T1000 (cell line): ENCODE data around the gene GSTM3.
"Not testable (repeated sequence)": the region's sequence is repeated elsewhere in the genome, so short reads cannot be mapped to it uniquely, and the experiment has no call there.

Source experiments
- DNase-seq: peaks from one replicate; lab custom pipeline; 2025; ENCODE audit warnings: mixed read lengths; lab: John Stamatoyannopoulos, UW

GSTM3 gene

DNA sequence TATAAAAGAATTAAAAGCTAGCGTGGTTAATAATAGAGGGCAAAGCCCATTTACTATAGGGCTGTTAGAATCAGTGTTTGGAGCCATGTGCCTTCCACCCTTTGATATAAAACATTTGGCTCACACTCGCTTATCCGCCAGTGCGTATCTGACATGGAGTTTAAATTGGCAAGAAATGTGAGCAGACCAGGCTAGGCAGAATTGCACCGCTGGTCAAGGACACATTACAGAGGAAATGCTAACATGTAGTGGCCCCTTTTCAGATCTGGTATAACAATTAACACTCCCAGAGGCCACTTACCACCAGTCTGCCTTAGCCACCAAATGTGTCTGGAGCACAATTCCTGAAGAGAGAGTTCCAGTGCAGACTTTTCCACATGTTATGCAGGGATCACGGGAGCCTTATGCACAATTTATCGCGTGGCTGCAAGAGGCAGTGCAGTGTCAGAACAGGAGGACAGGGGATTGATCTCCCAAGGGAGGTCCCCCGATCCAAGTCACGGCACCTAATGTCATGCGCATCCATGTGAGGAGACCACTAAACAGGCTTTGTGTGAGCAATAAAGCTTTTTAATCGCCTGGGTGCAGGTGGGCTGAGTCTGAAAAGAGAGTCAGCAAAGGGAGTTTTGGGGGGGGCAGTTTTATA, 14.0 kb downstream of the GSTM3 start:
- DNase-seq, result no peak

DNA sequence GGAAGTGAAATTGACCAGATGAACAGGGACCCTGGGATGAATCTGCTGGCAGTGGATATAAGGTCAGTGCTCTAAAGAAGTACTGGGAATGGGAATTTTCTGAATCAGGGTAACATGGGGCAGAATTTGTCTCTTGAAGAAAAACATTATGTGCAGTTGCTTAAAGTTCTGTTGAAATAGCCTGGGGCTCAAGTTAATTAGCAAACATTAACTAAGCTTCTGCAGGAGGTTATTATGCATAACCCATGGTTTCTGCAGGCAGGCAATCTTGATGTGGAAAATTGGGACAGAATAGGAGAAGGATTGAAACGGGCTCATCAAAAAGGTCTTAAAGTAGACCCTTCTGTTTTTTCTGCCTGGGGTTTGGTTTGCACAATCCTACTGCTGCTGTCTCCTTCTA, 14.8 kb downstream of the GSTM3 start:
- no peak for DNase-seq

DNA sequence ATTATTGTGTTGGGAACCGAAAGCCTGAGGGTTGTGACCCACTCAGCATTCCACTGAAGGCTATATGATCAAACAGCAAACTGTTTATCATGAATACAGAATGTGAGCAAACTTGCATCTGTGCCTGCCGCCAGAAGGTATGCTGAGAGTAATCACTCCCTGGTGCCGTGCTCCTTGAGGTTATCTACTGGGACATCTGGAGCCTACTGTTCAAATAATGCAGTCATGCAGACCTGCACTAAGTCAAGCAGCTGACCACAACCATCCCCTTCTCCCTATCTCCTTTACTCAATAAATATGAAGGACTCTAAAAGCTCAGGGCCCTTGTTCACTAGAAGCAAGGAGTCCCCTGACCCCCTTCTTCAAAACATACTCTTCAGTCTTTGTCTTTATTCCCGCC, 15.3 kb downstream of the GSTM3 start:
- no peak for DNase-seq

DNA sequence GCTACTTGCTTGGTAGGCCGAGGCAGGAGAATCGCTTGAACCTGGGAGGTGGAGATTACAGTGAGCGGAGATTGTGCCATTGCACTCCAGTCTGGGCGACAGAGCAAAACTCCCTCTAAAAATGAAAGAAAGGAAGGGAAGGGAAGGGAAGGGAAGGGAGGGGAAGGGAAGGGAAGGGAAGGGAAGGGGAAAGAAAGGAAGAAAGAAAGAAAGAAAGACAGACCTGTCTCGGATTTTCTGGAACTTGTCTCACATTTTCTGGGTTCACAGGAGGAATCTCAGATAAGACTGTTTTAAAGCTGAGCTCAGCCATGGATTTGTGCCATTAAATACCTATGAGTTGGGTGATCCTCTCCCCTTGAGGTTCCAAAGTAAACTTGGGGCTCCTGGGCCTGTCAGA, 15.9 kb downstream of the GSTM3 start:
- DNase-seq, result no peak

DNA sequence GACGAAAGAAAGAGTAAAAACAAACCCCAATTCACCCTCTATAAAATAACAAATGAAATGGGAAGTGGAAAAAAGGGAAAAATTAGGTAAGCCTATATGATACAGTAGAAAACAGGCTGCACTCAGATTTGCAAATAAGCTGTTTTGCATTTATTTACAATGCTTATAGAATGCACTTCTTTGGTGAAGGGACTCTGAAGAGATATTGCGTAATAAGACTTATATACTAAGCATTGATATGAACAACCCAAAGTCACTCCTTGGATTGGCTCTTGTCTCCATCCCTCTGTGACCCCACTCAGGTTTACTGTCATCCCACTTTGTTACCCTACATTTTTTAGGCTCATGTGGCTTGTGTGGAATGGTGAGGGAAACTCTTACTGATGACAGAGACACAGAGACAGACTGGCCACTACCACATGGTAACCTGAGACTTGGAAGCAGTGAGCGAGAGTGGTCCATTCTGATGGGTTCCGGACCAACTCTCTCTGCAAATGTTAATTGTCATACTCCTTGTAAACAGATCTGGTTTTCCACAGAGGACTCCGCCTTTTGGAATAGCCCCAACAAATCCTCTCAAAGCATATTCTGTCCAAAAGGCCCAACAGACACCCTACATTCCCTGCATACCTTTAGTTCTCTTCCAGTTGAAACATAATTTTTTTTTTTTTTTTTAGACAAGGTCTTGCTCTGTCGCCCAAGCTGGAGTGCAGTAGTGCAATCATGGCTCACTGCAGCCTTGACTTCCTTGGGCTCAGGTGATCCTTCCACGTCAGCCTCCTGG, 17.7 kb downstream of the GSTM3 start:
- no peak for DNase-seq

DNA sequence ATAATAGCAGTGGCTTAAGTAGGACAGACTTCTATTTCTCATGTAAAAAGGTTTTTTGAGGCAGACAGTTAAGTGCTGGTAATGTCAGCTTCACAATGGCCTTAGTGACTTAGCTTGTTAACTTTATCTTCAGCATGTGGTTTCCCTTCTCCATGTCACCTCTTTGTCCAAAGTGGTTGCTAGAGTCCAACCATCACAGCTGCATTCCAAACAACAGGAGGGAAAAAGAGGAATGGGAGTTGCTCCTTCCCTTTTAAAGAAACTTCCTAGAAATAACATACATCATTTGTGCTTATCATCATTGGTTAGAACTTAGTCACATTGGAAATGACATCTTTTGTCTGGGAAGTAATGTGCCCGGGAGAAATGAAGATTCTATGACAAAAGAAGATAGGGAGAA, 18.9 kb downstream of the GSTM3 start:
- no peak for DNase-seq

DNA sequence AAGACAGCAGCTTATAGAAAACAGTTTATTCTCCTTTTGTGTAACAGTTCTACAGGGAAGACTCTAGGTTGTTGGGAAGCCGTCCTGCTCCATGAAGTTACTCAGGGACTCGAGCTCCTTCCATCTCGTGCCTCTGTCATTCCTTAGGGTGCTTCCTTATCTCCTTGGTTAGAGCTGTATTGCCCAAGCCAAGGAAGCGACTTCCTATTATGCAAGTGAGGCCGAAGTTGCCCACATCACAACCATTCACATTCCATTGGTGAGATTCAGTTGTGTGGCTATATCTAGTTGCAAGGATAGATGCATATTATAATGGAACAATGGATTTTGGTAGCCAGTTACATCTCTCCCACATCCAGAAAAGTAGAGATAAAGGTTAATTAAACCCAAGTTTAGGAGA, 19.8 kb downstream of the GSTM3 start:
- DNase-seq, result no peak

DNA sequence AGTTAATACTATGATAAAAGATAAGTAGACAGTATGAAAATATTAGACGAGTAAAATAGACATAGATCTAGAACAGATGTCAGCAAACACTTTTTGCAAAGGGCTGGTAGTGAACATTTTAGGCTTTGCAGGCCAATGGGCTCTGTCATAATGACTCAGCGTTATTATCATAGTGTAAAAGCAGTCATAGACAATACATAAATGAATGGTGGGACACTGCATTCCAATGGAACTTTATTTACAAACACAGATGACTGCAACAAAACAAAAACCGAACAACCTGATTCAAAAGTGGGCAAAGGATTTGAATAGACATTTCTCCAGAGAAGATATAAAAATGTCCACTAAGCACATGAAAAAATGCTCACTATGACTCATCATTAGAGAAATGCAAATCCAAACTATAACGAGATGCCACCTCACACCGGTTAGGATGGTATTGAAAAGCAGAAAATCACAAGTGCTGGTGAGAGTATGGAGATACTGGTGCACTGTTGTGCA, 21.5 kb downstream of the GSTM3 start:
- no peak for DNase-seq

DNA sequence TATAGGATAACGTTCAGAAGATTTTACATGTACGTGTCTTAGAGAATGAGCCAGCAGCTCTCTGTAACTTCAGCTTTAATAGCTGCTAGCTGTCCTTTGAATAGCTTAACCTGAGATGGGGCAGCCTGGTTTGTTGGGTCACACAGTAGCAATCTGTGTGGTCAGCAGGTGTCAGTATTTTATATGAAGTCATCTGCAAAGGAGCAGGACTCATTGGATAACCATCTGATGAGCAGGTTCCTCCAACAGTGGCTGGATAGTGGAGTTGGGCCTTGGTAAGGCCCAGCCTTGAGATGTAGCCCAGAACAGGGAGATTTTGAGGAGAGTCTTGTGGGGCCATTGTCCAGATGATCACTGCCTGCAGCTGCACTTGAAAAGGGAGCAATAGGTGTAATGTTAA, 22.3 kb downstream of the GSTM3 start:
- no peak for DNase-seq

DNA sequence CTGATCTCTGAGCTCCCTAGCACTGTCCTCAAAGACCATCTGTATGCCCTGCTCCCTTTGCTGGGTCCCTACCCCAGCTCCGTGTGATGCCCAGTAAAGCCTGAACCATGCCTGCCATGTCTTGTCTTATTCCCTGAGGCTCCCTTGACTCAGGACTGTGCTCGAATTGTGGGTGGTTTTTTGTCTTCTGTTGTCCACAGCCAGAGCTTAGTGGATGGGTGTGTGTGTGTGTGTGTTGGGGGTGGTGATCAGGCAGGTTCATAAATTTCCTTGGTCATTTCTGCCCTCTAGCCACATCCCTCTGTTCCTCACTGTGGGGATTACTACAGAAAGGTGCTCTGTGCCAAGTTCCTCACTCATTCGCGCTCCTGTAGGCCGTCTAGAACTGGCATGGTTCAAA, 23.1 kb downstream of the GSTM3 start:
- no peak for DNase-seq

DNA sequence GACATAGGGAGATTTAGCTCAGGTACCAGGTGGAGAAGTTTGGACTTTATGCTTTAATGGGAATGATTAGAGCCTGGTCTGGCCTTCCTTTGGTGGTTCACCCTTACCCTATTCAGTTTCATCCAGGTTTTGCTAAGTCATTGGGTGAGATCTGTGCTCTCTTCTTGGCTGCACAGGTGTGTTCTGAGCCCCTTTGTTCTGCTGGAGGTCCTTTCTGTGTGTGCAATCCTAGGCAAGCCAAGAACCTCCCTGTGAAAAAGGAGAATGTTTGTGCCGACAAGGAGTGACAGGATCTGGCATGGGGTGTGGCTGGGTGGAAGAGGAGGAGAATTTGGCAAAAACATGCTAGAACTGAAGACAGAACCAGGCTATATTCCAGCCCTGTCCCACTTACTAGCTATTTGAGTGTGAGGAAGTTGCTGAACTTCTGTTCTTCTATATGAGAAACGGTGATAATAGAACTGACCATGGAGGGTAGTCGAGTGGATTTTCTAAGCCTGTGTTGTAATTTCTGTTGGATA, 24.2 kb downstream of the GSTM3 start:
- no peak for DNase-seq

DNA sequence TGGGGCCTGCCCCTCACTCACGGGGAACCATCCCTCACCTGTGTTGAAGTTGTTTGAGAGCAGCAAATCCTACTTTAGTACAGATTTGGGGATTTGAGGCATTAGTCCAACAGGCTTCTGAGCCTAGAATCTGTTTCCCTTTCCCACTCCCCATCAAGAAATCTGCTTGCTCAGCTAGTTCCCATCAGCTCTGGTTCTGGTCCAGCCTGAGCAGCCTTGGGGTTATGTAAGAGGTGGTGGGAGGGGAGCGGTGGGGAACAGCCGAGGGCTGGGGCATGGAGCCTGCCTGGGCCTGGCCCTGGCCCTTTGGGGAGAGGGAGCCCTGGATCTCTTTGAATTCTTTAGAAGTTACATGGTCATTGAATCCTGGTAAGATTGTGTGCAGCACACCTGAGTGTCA, 24.7 kb downstream of the GSTM3 start:
- DNase-seq, result no peak

DNA sequence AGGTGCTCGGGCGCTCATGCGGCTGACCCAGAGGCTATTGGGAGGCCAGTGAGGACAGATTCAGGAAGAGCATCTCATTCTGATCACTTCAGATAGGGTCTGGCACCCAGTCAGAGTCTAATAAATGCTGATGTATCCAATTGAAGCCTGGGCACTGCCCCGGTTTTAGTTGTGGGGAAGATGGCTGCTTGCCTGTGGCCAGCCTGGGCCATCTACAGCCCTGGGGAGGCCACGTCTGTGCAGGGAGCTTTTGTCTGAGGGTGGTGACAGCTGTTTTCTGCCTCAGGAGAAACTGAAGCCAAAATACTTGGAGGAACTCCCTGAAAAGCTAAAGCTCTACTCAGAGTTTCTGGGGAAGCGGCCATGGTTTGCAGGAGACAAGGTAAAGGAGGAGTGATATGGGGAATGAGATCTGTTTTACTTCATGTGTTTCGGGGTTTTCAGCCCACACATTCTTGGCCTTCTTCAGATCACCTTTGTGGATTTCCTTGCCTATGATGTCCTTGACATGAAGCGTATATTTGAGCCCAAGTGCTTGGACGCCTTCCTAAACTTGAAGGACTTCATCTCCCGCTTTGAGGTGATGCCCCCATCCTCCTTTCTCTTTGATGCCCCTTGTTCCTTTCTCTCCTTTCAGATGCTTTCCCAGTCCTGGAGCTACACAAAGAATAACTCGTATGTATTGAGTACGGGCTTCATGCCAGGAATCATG, 26.0 kb downstream of the GSTM3 start:
- no peak for DNase-seq

DNA sequence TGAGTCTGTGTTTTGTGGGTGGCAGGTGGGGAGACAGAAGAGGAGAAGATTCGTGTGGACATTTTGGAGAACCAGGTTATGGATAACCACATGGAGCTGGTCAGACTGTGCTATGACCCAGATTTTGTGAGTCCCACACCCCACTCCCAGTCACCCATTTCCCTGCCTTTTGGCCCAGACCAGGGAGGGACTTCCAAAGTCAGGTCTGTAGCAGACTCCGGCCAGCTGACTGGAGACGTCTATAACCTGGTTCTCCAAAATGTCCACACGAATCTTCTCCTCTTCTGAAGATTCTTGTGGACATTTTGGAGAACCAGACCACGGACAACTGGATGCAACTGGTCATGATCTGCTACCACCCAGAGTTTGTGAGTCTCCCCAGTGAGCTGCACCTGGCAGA, 27.2 kb downstream of the GSTM3 start:
- no peak for DNase-seq

DNA sequence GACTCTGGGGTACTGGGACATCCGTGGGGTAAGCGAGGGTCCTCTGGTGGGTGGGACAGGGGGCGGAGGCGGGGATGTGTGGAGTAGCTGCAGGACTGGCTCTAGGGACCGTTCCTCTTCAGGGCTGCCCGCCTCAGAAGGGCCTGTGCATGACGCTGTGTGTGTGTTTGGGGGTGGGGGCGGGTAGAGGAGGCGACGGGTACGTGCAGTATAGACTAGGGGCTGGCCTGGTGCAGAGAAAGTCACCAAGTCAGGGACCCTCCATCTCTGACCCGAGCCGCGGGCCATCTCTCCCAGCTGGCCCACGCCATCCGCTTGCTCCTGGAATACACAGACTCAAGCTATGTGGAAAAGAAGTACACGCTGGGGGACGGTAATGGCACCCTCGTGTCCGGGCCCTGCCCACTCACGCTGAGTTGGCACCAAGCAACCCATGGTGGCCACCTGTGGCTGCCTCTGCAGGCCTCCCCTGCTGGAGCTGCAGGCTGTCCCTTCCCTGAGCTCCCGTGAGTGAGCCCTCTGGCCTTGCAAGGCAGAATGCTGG, 28.4 kb downstream of the GSTM3 start:
- DNase-seq, result no peak

DNA sequence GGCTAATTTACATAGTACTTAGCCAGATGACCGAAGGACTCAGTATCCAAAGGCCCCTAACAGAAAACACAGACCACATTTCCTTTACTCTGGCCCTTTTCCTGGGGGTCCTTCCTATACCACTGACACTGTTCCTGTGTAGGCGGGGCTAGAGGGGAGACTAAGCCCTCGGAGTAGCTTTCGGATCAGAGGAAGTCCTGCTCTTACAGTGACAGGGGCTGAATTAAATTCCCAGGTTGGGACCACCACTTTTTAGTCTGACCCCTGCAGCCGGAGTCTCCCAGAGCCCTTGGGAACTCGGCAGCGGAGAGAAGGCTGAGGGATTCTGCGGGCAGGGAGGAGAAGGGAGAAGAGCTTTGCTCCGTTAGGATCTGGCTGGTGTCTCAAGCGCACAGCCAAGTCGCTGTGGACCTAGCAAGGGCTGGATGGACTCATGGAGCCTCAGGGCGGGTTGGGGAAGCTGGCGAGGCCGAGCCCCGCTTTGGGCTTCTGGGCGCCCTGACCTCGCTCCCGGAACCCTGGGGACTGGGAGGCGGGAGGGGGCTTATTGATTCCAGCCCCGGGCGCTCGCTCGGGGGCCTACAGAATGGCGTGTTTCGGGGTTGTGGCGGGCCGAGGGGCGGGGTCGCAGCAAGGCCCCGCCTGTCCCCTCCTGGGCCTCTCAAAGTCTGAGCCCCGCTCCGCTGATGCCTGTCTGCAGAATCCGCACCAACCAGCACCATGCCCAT, 29.1 kb downstream of the GSTM3 start, which contains the start of gene GSTM5:
TSS of gene GSTM5 (plus strand) at position 659 of the 728 bp plus-strand sequence. CDS start at position 721, 62 bp downstream.
- not testable (repeated sequence) for DNase-seq

DNA sequence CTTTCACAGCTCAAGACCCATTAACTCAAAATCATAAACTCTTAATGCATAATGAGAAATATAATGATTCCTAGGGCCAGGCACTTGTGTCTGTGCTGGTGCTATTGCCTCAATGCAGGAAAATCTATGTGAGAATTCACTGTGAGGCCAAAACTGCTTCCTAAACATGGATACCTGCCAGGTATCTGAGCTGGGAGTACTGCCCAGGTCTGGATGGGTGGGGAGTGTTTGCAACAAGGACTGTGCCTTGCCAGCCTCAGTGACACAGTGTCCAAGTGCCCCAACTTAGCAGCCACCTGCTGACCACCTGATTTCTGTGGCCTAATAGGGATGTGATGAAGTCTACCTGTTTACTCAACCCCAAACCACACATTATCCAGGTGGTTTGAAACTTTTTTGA, 31.0 kb downstream of the GSTM3 start:
- DNase-seq, result not testable (repeated sequence)

DNA sequence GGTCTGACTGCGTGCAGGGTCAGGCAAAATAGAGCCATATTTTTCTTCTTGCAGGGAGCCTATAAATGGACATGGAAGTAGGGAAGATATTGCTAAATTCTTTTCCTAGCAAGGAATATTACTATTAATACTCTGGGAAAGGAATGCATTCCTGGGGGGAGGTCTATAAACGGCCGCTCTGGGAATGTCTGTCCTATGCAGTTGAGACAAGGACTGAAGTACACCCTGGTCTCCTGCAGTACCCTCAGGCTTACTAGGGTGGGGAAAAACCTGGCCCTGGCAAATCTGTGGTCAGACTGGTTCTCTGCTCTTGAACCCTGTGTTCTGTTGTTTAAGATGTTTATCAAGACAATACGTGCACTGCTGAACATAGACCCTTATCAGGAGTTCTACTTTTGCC, 31.9 kb downstream of the GSTM3 start:
- not testable (repeated sequence) for DNase-seq

DNA sequence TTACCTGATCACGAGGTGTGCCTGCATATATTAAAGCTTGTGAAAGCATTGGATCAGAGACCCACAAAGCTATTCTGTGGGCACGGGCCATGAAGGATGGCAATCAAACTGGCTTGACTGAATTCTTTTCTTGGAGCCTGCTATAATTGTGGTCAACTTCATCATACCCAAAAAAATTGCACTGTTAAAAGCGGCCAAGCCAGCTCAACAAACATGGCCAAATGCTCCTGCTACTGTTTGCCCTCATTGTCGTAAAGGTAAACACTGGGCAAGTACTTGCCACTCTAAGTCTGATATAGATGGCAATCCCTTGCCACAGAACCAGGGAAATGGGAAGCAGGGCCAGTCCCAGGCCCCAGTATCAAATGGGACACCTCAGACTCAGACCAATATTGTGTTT, 35.4 kb downstream of the GSTM3 start:
- no peak for DNase-seq

DNA sequence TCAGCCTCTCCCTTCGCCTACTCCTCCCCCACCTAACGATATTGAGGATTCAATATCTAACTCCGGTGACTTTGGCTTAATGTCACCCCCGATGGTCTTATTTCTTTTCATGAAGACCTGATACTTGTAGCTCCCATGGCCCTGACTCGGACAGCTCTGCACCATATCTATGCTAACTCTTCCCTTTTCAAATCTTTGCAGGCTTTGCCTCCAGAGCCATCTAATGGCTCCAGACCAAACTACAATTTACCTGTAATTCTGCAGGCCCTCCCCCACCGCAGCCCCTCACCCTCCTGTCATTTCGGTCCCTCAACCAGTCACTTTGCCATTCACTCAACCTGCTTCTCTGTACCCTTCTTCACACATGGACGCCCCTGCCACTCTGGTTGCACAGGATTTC, 36.7 kb downstream of the GSTM3 start:
- no peak for DNase-seq

DNA sequence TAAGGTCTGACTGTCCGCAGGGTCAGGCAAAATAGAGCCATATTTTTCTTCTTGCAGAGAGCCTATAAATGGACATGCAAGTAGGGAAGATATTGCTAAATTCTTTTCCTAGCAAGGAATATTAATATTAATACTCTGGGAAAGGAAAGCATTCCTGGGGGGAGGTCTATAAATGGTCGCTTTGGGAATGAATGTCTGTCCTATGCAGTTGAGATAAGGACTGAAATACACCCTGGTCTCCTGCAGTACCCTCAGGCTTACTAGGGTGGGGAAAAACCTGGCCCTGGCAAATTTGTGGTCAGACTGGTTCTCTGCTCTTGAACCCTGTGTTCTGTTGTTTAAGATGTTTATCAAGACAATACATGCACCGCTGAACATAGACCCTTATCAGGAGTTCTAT, 37.9 kb downstream of the GSTM3 start:
- not testable (repeated sequence) for DNase-seq

DNA sequence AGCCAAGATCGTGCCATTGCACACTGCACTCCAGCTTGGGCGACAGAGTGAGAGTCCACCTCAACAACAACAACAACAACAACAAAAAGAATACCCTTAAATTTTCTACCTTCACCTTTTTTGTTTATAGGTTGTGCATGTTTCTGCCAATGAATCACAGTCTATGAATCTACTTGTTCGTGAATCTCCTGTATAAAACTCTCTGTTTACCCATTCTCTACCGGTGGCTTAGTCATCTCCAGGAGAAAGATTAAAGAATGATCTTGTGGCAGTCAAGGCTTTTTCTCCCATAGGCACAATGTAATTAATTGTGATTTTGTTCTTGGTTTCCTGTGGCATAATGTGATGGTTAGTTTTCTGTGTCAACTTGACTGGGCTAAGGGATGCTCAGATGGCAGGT, 43.0 kb downstream of the GSTM3 start:
- not testable (repeated sequence) for DNase-seq
